DOHH2 (cell line): ENCODE results near the gene SHLD1.

Experiments
- H3F3A ChIP-seq: fragments of 200-600 bp; sonication (generic), shearing (Covaris generic); 2 replicates; pipeline ENCODE4 v1.6.0; 2016; ENCODE audit warnings: antibody characterized with exemption, mild to moderate bottlenecking; ENCODE audit not compliant: control insufficient read depth, insufficient read depth
- H3K27ac ChIP-seq: fragments of 200-600 bp; sonication (generic); 2 replicates; pipeline ENCODE4 v1.5.1; 2014; ENCODE audit warnings: low read depth, mild to moderate bottlenecking, low read length, moderate library complexity
- H3K27me3 ChIP-seq: fragments of 200-600 bp; sonication (generic); 2 replicates; pipeline ENCODE4 v1.6.1; 2014; ENCODE audit warnings: mild to moderate bottlenecking, low read length, mixed read lengths; ENCODE audit not compliant: control insufficient read depth
- H3K36me3 ChIP-seq: fragments of 200-600 bp; sonication (generic); 2 replicates; pipeline ENCODE4 v1.6.1; 2014; ENCODE audit warnings: mild to moderate bottlenecking, low read length, moderate library complexity, mixed read lengths; ENCODE audit not compliant: control insufficient read depth
- H3K4me1 ChIP-seq: fragments of 200-600 bp; sonication (generic); 2 replicates; pipeline ENCODE4 v1.6.1; 2014; ENCODE audit warnings: mild to moderate bottlenecking, low read length, mixed read lengths; ENCODE audit not compliant: control insufficient read depth
- H3K4me2 ChIP-seq: fragments of 200-600 bp; sonication (generic); 2 replicates; pipeline ENCODE4 v1.6.0; 2014; ENCODE audit warnings: mild to moderate bottlenecking, low read length, moderate library complexity
- H3K4me3 ChIP-seq: fragments of 200-600 bp; sonication (generic); 2 replicates; pipeline ENCODE4 v1.5.1; 2014; ENCODE audit warnings: mild to moderate bottlenecking, low read length, mixed read lengths
- H3K79me2 ChIP-seq: fragments of 200-600 bp; sonication (generic); 2 replicates; pipeline ENCODE4 v1.6.1; 2014; ENCODE audit warnings: mild to moderate bottlenecking, low read length, mixed read lengths; ENCODE audit not compliant: control insufficient read depth
- H3K9me2 ChIP-seq: fragments of 200-600 bp; sonication (generic); replicated peaks from 2 replicates; pipeline ENCODE4 v1.6.1; 2014; ENCODE audit warnings: mild to moderate bottlenecking, low read length, mixed read lengths; ENCODE audit not compliant: control insufficient read depth
- H3K9me3 ChIP-seq: fragments of 200-600 bp; sonication (generic); 2 replicates; pipeline ENCODE4 v1.6.1; 2014; ENCODE audit warnings: antibody characterized with exemption, low read length, mixed read lengths; ENCODE audit not compliant: control insufficient read depth, insufficient read depth
- H4K20me1 ChIP-seq: fragments of 200-600 bp; sonication (generic); 2 replicates; pipeline ENCODE4 v1.6.0; 2014; ENCODE audit warnings: low read depth, mild to moderate bottlenecking, antibody characterized with exemption, low read length, moderate library complexity; ENCODE audit not compliant: control insufficient read depth, insufficient read depth
- EZH2phosphoT487 ChIP-seq: fragments of 200-600 bp; sonication (generic); IDR thresholded peaks from 2 replicates; pipeline ENCODE4 v1.6.1; 2017; ENCODE audit warnings: borderline replicate concordance, mild to moderate bottlenecking, antibody characterized with exemption, low read length, moderate library complexity, mixed read lengths
- TF ChIP-seq, protein P1 (sequence below): fragments of 200-600 bp; sonication (generic); IDR thresholded peaks from one replicate; pipeline ENCODE4 v1.5.1; 2014; ENCODE audit warnings: antibody characterized with exemption, mild to moderate bottlenecking, low read depth, low read length; ENCODE audit not compliant: poor library complexity, severe bottlenecking

Gene SHLD1

DNA sequence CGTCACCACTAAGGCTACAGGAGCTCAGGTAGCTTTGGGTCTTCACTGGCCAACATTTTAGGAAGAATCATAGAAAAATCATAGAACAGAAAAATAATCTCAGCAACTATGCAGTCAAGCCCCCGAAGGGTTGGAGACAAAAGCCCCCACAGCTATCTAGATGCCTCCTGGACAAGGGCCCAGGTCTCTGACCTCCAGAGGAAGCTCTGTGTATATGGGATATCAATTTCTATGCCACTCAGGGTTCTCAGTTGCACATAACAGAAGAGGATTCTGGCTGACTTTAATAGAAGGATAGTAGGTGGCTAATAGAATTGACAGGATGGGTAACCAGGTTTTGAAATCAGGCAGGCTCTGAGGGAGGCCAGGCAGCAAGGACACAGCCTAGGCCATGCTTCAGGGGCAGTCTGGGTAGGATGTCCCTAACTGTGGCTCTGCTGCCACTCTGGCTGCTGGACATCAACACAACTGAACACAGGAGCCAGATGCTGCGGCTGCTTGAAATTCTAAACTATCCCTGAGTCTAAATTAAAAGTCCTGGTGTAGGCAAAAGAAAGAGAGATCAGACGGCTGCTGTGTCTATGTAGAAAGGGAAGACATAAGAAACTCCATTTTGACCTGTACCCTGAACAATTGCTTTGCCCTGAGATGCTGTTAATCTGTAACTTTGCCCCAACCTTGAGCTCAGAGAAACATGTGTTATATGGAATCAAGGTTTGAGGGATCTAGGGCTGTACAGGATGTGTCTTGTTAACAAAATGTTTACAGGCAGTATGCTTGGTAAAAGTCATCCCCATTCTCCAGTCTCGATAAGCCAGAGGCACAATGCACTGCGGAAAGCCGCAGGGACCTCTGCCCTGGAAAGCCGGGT, 134.5 kb downstream of the SHLD1 start:
- Histone ChIP-seq H3K4me3 (no peak overlapping the region), H4K20me1 (no peaks in the 10 kb centered on the region)

DNA sequence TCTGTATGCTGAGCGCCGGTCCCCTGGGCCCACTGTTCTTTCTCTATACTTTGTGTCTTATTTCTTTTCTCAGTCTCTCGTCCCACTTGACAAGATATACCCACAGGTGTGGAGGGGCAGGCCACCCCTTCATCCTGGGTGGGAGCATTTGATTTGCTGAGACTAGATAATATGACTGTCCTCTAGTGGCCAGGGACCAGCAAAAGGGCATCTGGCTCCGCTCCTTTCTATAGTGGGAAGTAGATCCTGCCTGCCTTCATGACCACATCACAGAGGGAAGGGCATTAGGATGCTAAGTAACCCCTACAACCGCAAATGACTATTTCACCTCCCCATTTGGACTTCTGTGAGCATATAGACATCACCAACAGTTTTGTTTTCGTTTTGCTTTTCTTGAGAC, 135.7 kb downstream of the SHLD1 start:
- H3K79me2 ChIP-seq: no peaks in the 10 kb centered on the region
- H3K4me1 ChIP-seq: peaks cover 7% of the 10 kb centered on the region; the same call in 1 of the 2 replicates
- H3K36me3 ChIP-seq: no peaks in the 10 kb centered on the region
- no peaks in the 10 kb centered on the region for H4K20me1 ChIP-seq
- no peak overlapping the region for H3K4me3 ChIP-seq
- no peak for TF ChIP-seq EZH2phosphoT487
- TF ChIP-seq, protein P1, sequence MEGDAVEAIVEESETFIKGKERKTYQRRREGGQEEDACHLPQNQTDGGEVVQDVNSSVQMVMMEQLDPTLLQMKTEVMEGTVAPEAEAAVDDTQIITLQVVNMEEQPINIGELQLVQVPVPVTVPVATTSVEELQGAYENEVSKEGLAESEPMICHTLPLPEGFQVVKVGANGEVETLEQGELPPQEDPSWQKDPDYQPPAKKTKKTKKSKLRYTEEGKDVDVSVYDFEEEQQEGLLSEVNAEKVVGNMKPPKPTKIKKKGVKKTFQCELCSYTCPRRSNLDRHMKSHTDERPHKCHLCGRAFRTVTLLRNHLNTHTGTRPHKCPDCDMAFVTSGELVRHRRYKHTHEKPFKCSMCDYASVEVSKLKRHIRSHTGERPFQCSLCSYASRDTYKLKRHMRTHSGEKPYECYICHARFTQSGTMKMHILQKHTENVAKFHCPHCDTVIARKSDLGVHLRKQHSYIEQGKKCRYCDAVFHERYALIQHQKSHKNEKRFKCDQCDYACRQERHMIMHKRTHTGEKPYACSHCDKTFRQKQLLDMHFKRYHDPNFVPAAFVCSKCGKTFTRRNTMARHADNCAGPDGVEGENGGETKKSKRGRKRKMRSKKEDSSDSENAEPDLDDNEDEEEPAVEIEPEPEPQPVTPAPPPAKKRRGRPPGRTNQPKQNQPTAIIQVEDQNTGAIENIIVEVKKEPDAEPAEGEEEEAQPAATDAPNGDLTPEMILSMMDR: no peak
- H3K9me2 ChIP-seq: no peaks in the 10 kb centered on the region
- H3F3A ChIP-seq: no peaks in the 10 kb centered on the region
- peaks cover 16% of the 10 kb centered on the region for H3K27me3 ChIP-seq
- no peak overlapping the region for H3K27ac ChIP-seq
- H3K9me3 ChIP-seq: no peaks in the 10 kb centered on the region
- no peak overlapping the region for H3K4me2 ChIP-seq

More for the DNA sequence above, 134.5 kb downstream of the SHLD1 start:
- Histone ChIP-seq H3K9me2 (no peaks in the 10 kb centered on the region), H3K4me1 (peaks cover 7% of the 10 kb centered on the region; the same call in 1 of the 2 replicates), H3K9me3 (no peaks in the 10 kb centered on the region), H3F3A (no peaks in the 10 kb centered on the region), H3K36me3 (no peaks in the 10 kb centered on the region), H3K27ac (no peak overlapping the region), H3K4me2 (no peak overlapping the region), H3K27me3 (peaks cover 21% of the 10 kb centered on the region), H3K79me2 (no peaks in the 10 kb centered on the region)
- no peak for TF ChIP-seq EZH2phosphoT487
- TF ChIP-seq, protein P1: no peak

DNA sequence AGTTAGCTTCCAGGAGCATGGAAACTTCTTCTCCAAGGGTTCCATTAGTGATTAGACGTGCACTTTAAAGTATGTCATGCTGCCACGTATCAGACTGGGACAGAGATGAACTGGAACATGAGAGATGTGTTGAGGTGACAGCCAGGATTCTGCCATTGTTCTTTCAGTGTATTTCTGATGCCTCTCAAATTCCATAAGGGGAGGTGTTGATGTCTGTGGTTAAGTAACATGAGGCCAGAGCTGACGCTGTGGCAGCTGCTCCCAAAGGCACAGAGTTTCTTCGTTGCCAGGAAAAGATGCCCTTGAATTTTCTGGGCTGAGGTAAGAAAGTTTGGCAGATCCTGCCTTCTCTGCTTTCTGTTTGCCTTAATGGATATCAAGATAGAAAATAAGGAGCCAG, 136.6 kb downstream of the SHLD1 start:
- H4K20me1 ChIP-seq: no peaks in the 10 kb centered on the region
- H3K79me2 ChIP-seq: no peaks in the 10 kb centered on the region
- TF ChIP-seq EZH2phosphoT487: no peak
- H3K9me3 ChIP-seq: no peaks in the 10 kb centered on the region
- no peaks in the 10 kb centered on the region for H3K36me3 ChIP-seq
- no peak overlapping the region for H3K4me3 ChIP-seq
- H3K4me1 ChIP-seq: peaks cover 4% of the 10 kb centered on the region; the same call in 1 of the 2 replicates
- H3K4me2 ChIP-seq: no peak overlapping the region
- H3K27ac ChIP-seq: no peak overlapping the region
- H3F3A ChIP-seq: no peaks in the 10 kb centered on the region
- peaks cover 16% of the 10 kb centered on the region for H3K27me3 ChIP-seq
- H3K9me2 ChIP-seq: no peaks in the 10 kb centered on the region

DNA sequence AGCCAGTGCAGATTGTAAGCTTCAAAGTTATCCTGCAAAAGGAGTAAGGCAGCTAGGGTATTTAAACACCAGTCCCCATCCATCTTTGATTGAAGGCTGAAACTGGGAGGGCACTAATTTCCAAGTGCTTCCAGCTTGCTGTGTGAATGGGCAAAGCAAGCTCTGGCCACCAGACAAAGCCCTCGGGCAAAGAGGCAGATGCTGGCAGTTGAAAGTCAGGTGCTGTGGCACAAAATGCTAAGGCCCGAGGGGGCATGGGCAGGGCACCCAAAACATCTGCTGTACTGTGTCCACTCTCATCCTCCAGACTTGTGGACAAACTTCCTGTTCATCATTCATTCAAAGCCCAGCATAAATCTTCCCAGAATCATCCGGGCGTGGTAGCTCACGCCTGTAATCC, 137.2 kb downstream of the SHLD1 start:
- Histone ChIP-seq H3K9me3 (no peaks in the 10 kb centered on the region), H3K4me2 (no peak overlapping the region), H3K9me2 (no peaks in the 10 kb centered on the region), H3K4me3 (no peak overlapping the region), H3K27ac (no peak overlapping the region), H4K20me1 (no peaks in the 10 kb centered on the region), H3K27me3 (peaks cover 16% of the 10 kb centered on the region), H3F3A (no peaks in the 10 kb centered on the region), H3K79me2 (no peaks in the 10 kb centered on the region), H3K36me3 (no peaks in the 10 kb centered on the region), H3K4me1 (no peaks in the 10 kb centered on the region)
- no peak for TF ChIP-seq EZH2phosphoT487
- TF ChIP-seq, protein P1: no peak
